ENCODE measurements around the gene LYPD6B.
"Not testable (repeated sequence)": the region's sequence is repeated elsewhere in the genome, so short reads cannot be mapped to it uniquely, and the experiment has no call there.

LYPD6B gene

DNA sequence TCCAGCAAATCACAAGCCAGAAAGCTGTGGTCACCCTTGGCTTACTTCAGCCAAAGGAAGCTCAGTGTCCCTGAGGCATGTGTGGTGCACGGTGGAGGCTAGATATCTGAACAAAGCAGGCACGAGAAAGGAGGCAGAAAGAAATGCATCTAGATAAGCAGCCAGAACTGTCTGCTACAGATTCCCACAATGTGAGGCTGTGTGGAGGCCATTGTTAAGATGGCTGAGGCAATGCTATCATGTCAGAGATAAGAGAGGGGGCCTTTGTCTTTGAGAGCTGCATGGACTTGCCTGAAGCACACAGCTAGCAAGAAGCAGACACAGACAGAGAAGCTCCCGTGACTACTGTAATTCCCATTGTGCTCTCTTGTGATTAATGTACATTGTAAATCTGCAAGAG, 181.4 kb downstream of the LYPD6B start:
- no peak for FAIRE-seq

DNA sequence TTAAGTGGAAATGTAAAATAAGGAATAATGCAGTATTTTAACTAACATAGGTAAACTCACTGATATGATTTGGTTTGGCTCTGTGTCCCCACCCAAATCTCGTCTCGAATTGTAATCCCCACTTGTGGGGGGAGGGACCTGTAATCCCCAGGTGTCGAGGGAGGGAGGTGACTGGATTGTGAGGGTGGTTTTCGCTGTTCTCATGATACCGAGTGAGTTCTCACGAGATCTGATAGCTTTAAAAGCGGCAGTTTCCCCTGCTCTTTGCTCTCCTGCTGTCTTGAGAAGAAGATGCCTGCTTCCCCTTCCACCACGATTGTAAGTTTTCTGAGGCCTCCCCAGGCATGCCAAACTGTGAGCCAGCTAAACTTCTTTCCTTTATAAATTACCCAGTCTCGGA, 182.5 kb downstream of the LYPD6B start:
- FAIRE-seq: no peak

- no peak for FAIRE-seq
These were observed 183.4 kb downstream of the LYPD6B start for GRCh38 chr2:149221898-149222297.

DNA sequence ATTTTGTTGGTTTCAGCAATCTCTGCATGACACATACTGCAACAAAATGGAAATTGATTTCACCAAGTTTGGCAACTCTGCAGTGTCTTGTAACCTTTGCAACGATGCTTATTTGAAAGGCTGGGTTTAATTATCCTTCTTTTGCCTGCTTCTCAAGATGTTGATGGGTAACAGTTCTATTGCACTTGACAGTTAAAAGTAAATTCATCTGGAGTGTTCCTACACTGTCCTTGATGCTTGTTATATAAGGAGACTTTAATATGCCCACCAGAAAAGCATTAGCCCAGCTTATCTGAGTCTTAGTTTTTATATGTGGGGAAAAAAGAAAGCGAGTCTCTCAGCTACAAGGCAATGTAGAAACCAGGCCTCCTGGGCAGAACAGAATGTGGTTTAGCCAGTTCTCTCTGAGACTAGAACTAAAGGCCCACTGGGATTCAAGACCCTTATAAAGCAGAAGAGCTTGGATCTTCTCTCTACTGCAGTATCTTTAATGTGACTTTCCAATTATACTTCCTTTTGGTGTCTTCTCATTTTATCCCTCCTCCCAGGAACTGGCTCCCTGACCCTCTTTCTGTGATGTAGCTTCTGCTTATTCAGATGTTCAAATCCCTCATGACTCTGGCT, 185.1 kb downstream of the LYPD6B start:
- FAIRE-seq: no peak

- FAIRE-seq: no peak
These were observed 186.0 kb downstream of the LYPD6B start for GRCh38 chr2:149224543-149224942.

- no peak for FAIRE-seq
These were observed 186.9 kb downstream of the LYPD6B start for GRCh38 chr2:149225446-149225845.

- no peak for FAIRE-seq
These were observed 188.3 kb downstream of the LYPD6B start for GRCh38 chr2:149226790-149227189.

DNA sequence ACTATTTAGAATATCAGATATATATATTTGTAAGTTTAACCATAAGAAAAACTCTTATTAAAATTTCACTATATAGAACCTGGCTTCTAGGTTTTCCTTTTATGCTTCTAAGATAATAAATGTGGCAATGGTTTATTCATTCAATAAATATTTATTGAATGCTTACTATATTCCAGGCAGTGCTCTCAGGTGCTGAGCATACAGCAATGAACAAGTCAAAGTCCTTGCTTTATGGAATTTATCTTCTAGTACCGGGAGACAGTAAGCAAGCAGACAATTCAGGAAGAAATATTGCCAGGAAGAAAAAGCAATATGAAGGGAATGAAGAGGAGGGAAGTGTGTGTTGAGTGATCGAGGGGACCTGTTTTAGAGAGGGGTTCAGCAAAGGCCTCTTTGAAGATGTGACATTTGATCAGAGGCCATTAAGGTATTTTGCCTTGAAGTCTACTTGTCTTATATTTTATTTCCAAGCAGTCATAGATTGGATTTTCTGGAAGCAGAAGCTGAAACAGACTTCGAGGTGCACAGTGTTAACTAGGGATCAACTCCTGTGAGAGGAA, 197.4 kb downstream of the LYPD6B start:
- no peak for FAIRE-seq

- FAIRE-seq: no peak
These were observed 197.9 kb downstream of the LYPD6B start for GRCh38 chr2:149236410-149236809.

DNA sequence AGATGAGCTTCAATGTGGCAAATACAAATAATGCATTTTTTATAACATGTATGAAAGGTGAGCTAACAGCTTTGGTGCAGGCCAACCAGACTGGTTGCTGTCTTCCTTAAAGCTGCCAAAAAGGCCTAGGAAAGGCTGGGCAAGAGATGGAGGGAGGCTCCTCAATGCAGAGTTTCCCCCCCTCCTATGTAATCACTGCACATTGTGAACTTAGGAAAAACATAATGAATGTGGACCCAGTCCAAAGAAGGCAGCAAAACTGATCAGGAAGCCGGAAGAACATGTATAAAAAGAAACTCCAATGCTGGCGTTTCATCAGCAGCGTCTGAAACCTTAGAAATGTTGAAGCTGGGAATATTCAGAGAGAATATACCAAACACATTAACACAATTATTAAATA, 207.7 kb downstream of the LYPD6B start:
- FAIRE-seq: no peak

DNA sequence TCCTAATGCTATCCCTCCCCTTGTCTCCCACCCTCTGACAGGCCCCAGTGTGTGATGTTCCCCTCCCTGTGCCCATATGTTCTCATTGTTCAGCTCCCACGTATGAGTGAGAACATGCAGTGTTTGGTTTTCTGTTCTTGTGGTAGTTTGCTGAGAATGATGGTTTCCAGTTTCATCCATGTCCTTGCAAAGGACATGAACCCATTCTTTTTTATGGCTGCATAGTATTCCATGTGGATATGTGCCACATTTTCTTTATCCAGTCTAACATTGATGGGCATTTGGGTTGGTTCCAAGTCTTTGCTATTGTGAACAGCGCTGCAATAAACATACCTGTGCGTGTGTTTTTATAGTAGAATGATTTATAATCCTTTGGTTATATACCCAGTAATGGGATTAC, 212.9 kb downstream of the LYPD6B start:
- FAIRE-seq: not testable (repeated sequence)

- not testable (repeated sequence) for FAIRE-seq
These were observed 218.4 kb downstream of the LYPD6B start for GRCh38 chr2:149256877-149257276.

- FAIRE-seq: no peak
These were observed 220.0 kb downstream of the LYPD6B start for GRCh38 chr2:149258531-149258930.

DNA sequence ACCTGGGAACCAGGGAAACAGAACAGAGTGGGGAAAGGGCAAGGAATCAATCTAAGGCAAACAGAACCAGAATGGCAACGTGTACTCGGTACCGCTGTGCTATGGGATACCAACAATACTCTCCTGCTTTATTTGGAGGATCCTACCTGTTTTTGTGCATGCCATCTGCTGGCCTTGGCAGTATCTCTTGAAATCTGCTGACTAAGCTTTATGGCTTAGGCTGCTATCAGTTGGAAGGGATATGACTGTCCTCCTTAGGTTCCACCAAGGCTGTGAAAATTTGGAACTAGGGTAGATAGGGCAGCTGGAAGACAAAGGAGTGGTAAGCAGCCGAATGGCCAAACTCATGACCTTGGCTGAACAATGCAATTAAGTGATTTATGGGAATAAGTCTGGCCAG, 220.6 kb downstream of the LYPD6B start:
- no peak for FAIRE-seq

- FAIRE-seq: no peak
These were observed 223.2 kb downstream of the LYPD6B start for GRCh38 chr2:149261692-149262091.

Measured in colon (tissue), 2 donors.